DND-41 (cell line): ENCODE results near the gene TIAL1.

ENCODE experiments used
- CTCF ChIP-seq: IDR thresholded peaks from 2 replicates; pipeline ENCODE4 v1.5.1; 2012; ENCODE audit warnings: borderline replicate concordance, low read length, moderate library complexity, mild to moderate bottlenecking; ENCODE audit not compliant: poor library complexity, severe bottlenecking; ENCODE audit errors: extremely low read depth
- EZH2 ChIP-seq: IDR thresholded peaks from 3 replicates; pipeline ENCODE4 v1.6.1; 2012; ENCODE audit warnings: borderline replicate concordance, low read depth, mild to moderate bottlenecking, moderate library complexity, low read length, inconsistent platforms; ENCODE audit not compliant: severe bottlenecking

GRCh38 chr10:119525116-119525515 is 71.6 kb downstream of the TIAL1 start:
- no peak for TF ChIP-seq CTCF
- no peak for TF ChIP-seq EZH2
